Mucosa of stomach (tissue), 1 donor: ENCODE results near the gene ABCA2.

Experiments
- H3K27me3 ChIP-seq: one replicate; pipeline ENCODE4 v1.7.0; 2013; ENCODE audit warnings: mild to moderate bottlenecking, low read length; ENCODE audit not compliant: control insufficient read depth, insufficient read depth
- H3K36me3 ChIP-seq: one replicate; pipeline ENCODE4 v1.7.0; 2013; ENCODE audit warnings: low read length; ENCODE audit not compliant: control insufficient read depth, insufficient read depth
- H3K4me1 ChIP-seq: one replicate; pipeline ENCODE4 v1.7.0; 2013; ENCODE audit warnings: mild to moderate bottlenecking, low read length; ENCODE audit not compliant: control insufficient read depth, insufficient read depth
- H3K4me3 ChIP-seq: one replicate; pipeline ENCODE4 v1.7.0; 2013; ENCODE audit warnings: low read length
- H3K9ac ChIP-seq: one replicate; pipeline ENCODE4 v1.7.0; 2013; ENCODE audit warnings: mild to moderate bottlenecking, low read length, moderate library complexity
- H3K9me3 ChIP-seq: one replicate; pipeline ENCODE4 v1.7.0; 2013; ENCODE audit warnings: mild to moderate bottlenecking, low read length, moderate library complexity; ENCODE audit not compliant: control insufficient read depth
- donor health status: Pancreatic carcinoma.

The ABCA2 gene

GRCh38 chr9:137019891-137020683 is 8.0 kb downstream of the ABCA2 start:
- Histone ChIP-seq H3K36me3 (no peaks in the 10 kb centered on the region), H3K4me3 (no peak overlapping the region), H3K9ac (no peak overlapping the region), H3K9me3 (no peaks in the 10 kb centered on the region), H3K27me3 (no peaks in the 10 kb centered on the region), H3K4me1 (peaks cover 21% of the 10 kb centered on the region)

GRCh38 chr9:137018761-137019559 is 9.1 kb downstream of the ABCA2 start:
- Histone ChIP-seq H3K4me1 (peaks cover 20% of the 10 kb centered on the region), H3K4me3 (no peak overlapping the region), H3K27me3 (no peaks in the 10 kb centered on the region), H3K9me3 (no peaks in the 10 kb centered on the region), H3K9ac (no peak overlapping the region), H3K36me3 (no peaks in the 10 kb centered on the region)

GRCh38 chr9:137017791-137018497 is 10.1 kb downstream of the ABCA2 start:
- peaks cover 17% of the 10 kb centered on the region for H3K4me1 ChIP-seq
- H3K4me3 ChIP-seq, result no peak overlapping the region
- no peaks in the 10 kb centered on the region for H3K27me3 ChIP-seq
- no peaks in the 10 kb centered on the region for H3K9me3 ChIP-seq
- H3K36me3 ChIP-seq, result no peaks in the 10 kb centered on the region
- H3K9ac ChIP-seq, result no peak overlapping the region

- Histone ChIP-seq H3K4me1 (peaks cover 8% of the 10 kb centered on the region), H3K4me3 (no peak overlapping the region), H3K9me3 (no peaks in the 10 kb centered on the region), H3K9ac (no peak overlapping the region), H3K27me3 (no peaks in the 10 kb centered on the region), H3K36me3 (no peaks in the 10 kb centered on the region)
Observed at GRCh38 chr9:137017071-137017470, 11.0 kb downstream of the ABCA2 start.

- H3K36me3 ChIP-seq, result no peaks in the 10 kb centered on the region
Observed at GRCh38 chr9:137016436-137016835, 11.6 kb downstream of the ABCA2 start.

GRCh38 chr9:137015976-137016375 is 12.1 kb downstream of the ABCA2 start:
- Histone ChIP-seq H3K27me3 (no peaks in the 10 kb centered on the region), H3K4me1 (no peaks in the 10 kb centered on the region), H3K9ac (no peak overlapping the region), H3K9me3 (no peaks in the 10 kb centered on the region), H3K4me3 (no peak overlapping the region), H3K36me3 (no peaks in the 10 kb centered on the region)

More at GRCh38 chr9:137016436-137016835, 11.6 kb downstream of the ABCA2 start:
- Histone ChIP-seq H3K9me3 (no peaks in the 10 kb centered on the region), H3K27me3 (no peaks in the 10 kb centered on the region), H3K4me3 (no peak overlapping the region), H3K9ac (no peak overlapping the region), H3K4me1 (peaks cover 1% of the 10 kb centered on the region)

- Histone ChIP-seq H3K4me3 (no peak overlapping the region), H3K9ac (no peak overlapping the region), H3K4me1 (no peaks in the 10 kb centered on the region), H3K9me3 (no peaks in the 10 kb centered on the region), H3K36me3 (no peaks in the 10 kb centered on the region), H3K27me3 (no peaks in the 10 kb centered on the region)
Observed at GRCh38 chr9:137015540-137015930, 12.5 kb downstream of the ABCA2 start.

GRCh38 chr9:137014776-137015539 is 13.1 kb downstream of the ABCA2 start:
- H3K4me1 ChIP-seq, result no peaks in the 10 kb centered on the region
- H3K9ac ChIP-seq, result no peak overlapping the region
- no peaks in the 10 kb centered on the region for H3K36me3 ChIP-seq
- no peaks in the 10 kb centered on the region for H3K27me3 ChIP-seq
- H3K4me3 ChIP-seq, result no peak overlapping the region
- no peaks in the 10 kb centered on the region for H3K9me3 ChIP-seq

GRCh38 chr9:137014166-137014565 is 13.9 kb downstream of the ABCA2 start:
- Histone ChIP-seq H3K4me3 (no peak overlapping the region), H3K36me3 (no peaks in the 10 kb centered on the region), H3K9me3 (no peaks in the 10 kb centered on the region)

GRCh38 chr9:137013571-137013940 is 14.5 kb downstream of the ABCA2 start:
- Histone ChIP-seq H3K9ac (no peak overlapping the region), H3K9me3 (no peaks in the 10 kb centered on the region), H3K36me3 (no peaks in the 10 kb centered on the region), H3K4me3 (no peak overlapping the region), H3K4me1 (no peaks in the 10 kb centered on the region), H3K27me3 (no peaks in the 10 kb centered on the region)

More at GRCh38 chr9:137014166-137014565, 13.9 kb downstream of the ABCA2 start:
- Histone ChIP-seq H3K4me1 (no peaks in the 10 kb centered on the region), H3K9ac (no peak overlapping the region), H3K27me3 (no peaks in the 10 kb centered on the region)

GRCh38 chr9:137012694-137013570 is 15.1 kb downstream of the ABCA2 start:
- no peaks in the 10 kb centered on the region for H3K27me3 ChIP-seq
- H3K4me3 ChIP-seq, result no peak overlapping the region
- H3K4me1 ChIP-seq, result no peaks in the 10 kb centered on the region
- H3K36me3 ChIP-seq, result no peaks in the 10 kb centered on the region
- H3K9ac ChIP-seq, result no peak overlapping the region
- no peaks in the 10 kb centered on the region for H3K9me3 ChIP-seq
